Motor neuron (in vitro differentiated cells): ENCODE data around the gene FRYL. TPM values are rescaled to one million over a fixed set of nuclear protein-coding genes. Genes with fewer than 3 reads are reported as not detected.
A peak's percentile ranks its signal among the peaks of the same experiment; 100 is the strongest.
"Not testable (repeated sequence)": the region's sequence is repeated elsewhere in the genome, so short reads cannot be mapped to it uniquely, and the experiment has no call there.

Experiments used
- ATAC-seq, 8 experiments: fragments of 200-7000 bp; cut with Tn5 transposase; replicated peaks in 6 of 8; 2 replicates each; pipeline ENCODE4 v1.8.0; 2021; ENCODE audit warnings: mild to moderate bottlenecking in 8 of 8, moderate library complexity in 8 of 8
- H3K27ac ChIP-seq, 2 donors: fragments of 250-450 bp; sonication (Bioruptor Pico); 2 replicates each; pipeline ENCODE4 v1.9.0; 2021; ENCODE audit warnings: antibody characterized with exemption in 2 of 2, mild to moderate bottlenecking in 2 of 2, moderate library complexity in 1 of 2
- H3K4me1 ChIP-seq, 2 donors: fragments of 250-450 bp; sonication (Bioruptor Pico); replicated peaks in 1 of 2; 2 replicates each; pipeline ENCODE4 v1.6.1; 2021; ENCODE audit warnings: antibody characterized with exemption in 2 of 2, mild to moderate bottlenecking in 2 of 2, moderate library complexity in 1 of 2
- H3K4me3 ChIP-seq, 5 donors: fragments of 250-450 bp; sonication (Bioruptor Pico); 2 replicates each; pipeline ENCODE4 v1.9.0; 2021; ENCODE audit warnings: antibody characterized with exemption in 5 of 5, mild to moderate bottlenecking in 5 of 5, moderate library complexity in 4 of 5
- WGBS, 10 experiments: fragments of 450-650 bp; shearing (Covaris generic); methylation state at CpG; one replicate each; pipeline ENCODE4 v1.0.0; 2022; 5-methylcytosine and 5-hydroxymethylcytosine counted together
- in situ Hi-C, 9 experiments: fragments of 400-800 bp; cut with MboI; loops; one replicate each; pipeline ENCODE4 v1.15.0; 2021; ENCODE audit warnings: low sequenced_read_pairs in 9 of 9, low pct_unique_long_range_greater_than_20kb in 2 of 9; ENCODE audit not compliant: unreplicated experiment in 9 of 9
- total RNA-seq, 8 experiments: library from RNA; unstranded; fragments of 300-600 nt; gene quantifications; 2 replicates each; pipeline versions ENCODE4 v1.2.3 to v1.2.4, GENCODE V29; 2022

Gene FRYL
- total RNA-seq, 8 experiments from 2014 or later, result 26.0 to 91.8 (median 37.9) TPM

DNA sequence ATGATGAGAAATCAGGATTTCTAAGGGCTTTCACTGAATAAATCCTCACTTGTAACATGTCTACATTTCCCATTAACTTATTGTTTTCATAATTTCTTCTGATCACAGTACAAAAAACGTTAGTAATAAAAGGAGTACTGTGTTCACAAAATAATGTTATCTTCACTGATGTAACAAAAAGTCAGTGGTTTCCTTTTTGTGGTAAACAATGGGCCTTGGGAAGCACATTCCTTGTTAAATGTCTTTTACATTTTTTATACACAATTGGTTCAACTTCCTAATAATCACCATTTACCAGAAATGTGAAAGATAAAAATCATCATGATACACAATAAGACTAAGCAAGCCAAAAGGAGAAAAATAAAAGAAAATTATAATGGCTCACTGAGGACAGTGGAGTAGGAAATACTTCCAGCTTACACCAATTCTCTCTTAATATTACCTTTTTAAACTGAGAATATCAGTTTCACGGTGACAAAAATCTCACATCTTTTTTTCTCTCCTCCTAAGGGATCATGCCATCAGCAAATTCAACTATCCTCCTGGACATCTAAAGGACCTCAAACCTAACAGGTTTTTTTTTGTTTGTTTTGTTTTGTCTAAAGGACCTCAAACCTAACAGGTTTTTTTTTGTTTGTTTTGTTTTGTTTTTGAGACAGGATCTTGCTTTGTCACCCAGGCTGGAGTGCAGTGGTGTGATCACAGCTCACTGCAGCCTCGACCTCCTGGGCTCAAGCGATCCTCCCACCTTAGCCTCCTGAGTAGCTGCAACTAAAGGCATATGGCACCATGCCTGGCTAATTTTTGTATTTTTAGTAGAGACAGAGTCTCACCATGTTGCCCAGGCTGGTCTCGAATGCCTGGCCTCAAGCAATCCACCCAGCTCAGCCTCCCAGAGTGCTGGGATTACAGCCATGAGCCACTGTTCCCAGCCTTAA, 57.3 kb downstream of the FRYL start:
- Histone ChIP-seq H3K4me1 (no peaks in the 10 kb centered on the region), H3K4me3 (no peak overlapping the region), H3K27ac (no peak overlapping the region)
- WGBS, 10 experiments, result 45 to 91% (median 77%) methylated on average over 1 to 5 of the region's 5 CpGs
- in situ Hi-C loops, result no loop called here
- no peak for ATAC-seq

DNA sequence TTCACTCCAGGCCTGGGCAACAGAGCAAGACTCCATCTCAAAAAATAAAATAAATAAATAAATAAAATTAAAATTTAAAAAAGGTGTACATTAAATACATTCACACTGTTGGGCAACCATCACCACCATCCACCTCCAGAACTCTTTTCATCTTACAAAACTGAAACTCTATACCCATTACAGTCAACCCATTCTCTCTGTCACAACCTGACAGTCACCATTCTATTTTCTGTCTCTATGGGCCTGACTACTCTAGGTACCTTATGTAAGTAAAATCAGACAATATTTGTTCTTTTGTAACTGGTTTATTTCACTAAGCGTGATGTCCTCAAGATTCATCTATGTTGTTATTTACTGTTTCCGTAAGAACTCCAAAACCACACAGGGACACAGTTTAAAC, 59.6 kb downstream of the FRYL start:
- Histone ChIP-seq H3K4me3 (no peak overlapping the region), H3K4me1 (no peaks in the 10 kb centered on the region), H3K27ac (no peak overlapping the region)
- WGBS, 10 experiments, result 100% methylated on average over 1 to 2 of the region's 2 CpGs; no CpG with 5 or more reads in 2 of the 10 experiments
- ATAC-seq, result no peak
- in situ Hi-C loops, result no loop called here

DNA sequence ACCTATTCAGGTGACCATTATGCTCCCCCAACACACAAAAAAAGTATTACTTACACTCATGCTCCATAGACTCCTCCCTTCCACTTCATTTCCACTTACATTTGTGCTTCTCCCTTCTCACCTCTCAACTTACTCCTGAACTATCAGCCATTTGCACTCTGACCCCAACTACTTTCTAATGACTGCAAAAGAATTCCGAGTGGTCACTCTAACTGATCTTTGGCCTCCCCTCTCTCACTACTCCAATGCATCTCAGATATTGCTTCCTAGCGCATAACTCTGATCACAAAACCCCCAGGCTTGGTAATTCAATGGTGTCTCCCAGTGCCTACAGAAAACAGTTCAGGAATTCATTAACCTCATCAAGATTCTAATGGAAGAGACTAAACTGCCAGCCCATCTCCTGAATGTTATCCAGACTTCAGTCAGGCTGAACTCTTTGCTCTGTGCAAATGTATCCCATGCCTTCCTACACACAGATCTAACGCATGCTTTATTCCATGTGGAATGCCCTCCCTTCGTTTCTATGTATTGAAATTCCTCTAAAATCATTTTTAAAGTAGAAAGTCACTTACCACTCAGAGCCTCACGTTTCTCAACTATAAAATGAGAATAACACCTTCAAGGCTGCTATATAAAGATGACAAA, 61.1 kb downstream of the FRYL start:
- no peak overlapping the region for H3K27ac ChIP-seq
- 58 to 91% (median 78%) methylated on average over 1 to 3 of the region's 5 CpGs; no CpG with 5 or more reads in 2 of the 10 experiments for WGBS, 10 experiments
- in situ Hi-C loops, result no loop called here
- H3K4me3 ChIP-seq, result no peak overlapping the region
- H3K4me1 ChIP-seq, result no peaks in the 10 kb centered on the region
- peak in 1 of 8 experiments; percentile 39 for ATAC-seq

DNA sequence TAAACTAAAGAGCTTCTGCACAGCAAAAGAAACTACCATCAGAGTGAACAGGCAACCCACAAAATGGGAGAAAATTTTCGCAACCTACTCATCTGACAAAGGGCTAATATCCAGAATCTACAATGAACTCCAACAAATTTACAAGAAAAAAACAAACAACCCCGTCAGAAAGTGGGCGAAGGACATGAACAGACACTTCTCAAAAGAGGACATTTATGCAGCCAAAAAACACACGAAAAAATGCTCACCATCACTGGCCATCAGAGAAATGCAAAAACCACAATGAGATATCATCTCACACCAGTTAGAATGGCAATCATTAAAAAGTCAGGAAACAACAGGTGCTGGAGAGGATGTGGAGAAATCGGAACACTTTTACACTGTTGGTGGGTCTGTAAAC, 63.8 kb downstream of the FRYL start:
- H3K4me1 ChIP-seq, H3K27ac ChIP-seq, H3K4me3 ChIP-seq, ATAC-seq, in situ Hi-C loops: not testable (repeated sequence)
- WGBS, 10 experiments, result 82 to 100% (median 100%) methylated on average over 1 to 3 of the region's 5 CpGs; no CpG with 5 or more reads in 5 of the 10 experiments

GRCh38 chr4:48710446-48711209, 69.5 kb downstream of the FRYL start:
- Histone ChIP-seq H3K27ac (no peak overlapping the region), H3K4me3 (no peak overlapping the region), H3K4me1 (no peaks in the 10 kb centered on the region)
- 61 to 100% (median 97%) methylated on average over 1 to 6 of the region's 8 CpGs; no CpG with 5 or more reads in 1 of the 10 experiments for WGBS, 10 experiments
- no peak for ATAC-seq
- in situ Hi-C loops, result no loop called here

GRCh38 chr4:48709901-48710300, 70.2 kb downstream of the FRYL start:
- no peaks in the 10 kb centered on the region for H3K4me1 ChIP-seq
- peak in 1 of 8 experiments; percentile 28 for ATAC-seq
- in situ Hi-C loops, result no loop called here
- H3K4me3 ChIP-seq, result no peak overlapping the region
- WGBS, 10 experiments, result 54 to 100% (median 88%) methylated on average over 1 of the region's 1 CpG; no CpG with 5 or more reads in 1 of the 10 experiments
- no peak overlapping the region for H3K27ac ChIP-seq

DNA sequence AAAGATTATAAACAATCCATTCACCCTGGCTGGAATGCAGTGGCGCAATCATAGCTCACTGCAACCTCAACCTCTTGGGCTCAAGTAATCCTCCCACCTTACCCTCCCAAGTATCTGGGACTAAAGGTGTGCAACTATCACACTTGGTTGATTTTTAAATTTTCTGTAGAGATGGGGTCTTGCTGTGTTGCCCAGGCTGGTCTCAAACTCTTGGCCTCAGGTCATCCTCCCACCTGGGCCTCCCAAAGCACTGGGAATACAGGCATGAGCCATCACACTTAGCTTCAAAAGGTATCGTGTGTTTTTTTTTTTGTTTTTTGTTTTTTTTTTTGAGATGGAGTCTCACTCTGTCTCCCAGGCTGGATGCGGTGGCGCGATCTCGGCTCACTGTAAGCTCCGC, 71.5 kb downstream of the FRYL start:
- peaks cover 0 to 2% of the 10 kb centered on the region in 2 donors for H3K4me1 ChIP-seq
- WGBS, 10 experiments, result 90 to 100% (median 100%) methylated on average over 1 to 7 of the region's 7 CpGs; no CpG with 5 or more reads in 3 of the 10 experiments
- H3K4me3 ChIP-seq, result no peak overlapping the region
- ATAC-seq, result no peak
- no peak overlapping the region for H3K27ac ChIP-seq
- in situ Hi-C loops, result no loop called here

DNA sequence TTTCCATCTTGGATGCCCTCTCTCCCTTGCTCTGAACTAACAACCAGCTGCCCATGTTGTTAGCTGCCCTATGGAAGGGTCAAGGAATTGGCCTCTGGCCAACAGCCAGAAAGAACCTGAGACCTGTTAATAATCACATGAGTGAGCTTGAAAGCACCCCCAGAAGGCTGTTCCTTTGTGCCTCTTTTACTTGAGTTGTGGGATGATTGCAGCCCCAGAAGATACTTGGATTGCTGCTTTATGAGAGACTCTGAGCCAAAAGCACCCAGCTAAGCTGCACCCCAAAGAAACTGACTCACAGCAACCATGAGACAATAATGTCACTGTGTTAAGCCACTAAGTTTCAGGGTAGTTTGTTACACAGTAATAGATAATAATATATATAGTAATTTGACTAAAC, 73.3 kb downstream of the FRYL start:
- H3K27ac ChIP-seq, result no peak overlapping the region
- H3K4me1 ChIP-seq, result peaks cover 0 to 6% of the 10 kb centered on the region in 2 donors
- no peak for ATAC-seq
- in situ Hi-C loops, result no loop called here
- no peak overlapping the region for H3K4me3 ChIP-seq

DNA sequence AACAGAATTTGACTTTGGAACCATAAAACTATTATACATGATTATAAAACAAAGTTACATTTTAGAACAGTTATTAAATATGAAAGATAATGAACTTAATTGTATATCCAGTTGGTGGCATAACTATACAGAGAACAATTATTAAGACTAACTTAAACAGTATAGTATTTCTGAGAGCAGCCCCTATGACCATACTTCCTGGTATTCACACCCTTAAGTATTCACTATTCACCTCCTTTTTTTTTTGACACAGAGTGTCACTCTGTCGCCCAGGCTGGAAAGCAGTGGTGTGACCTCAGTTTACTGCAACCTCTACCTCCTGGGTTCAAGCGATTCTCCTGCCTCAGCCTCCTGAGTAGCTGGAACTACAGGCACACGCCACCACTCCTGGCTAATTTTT, 74.5 kb downstream of the FRYL start:
- Histone ChIP-seq H3K4me1 (peaks cover 0 to 6% of the 10 kb centered on the region in 2 donors), H3K4me3 (no peak overlapping the region), H3K27ac (no peak overlapping the region)
- ATAC-seq, result no peak
- in situ Hi-C loops, result no loop called here
- WGBS, 10 experiments, result 82 to 100% (median 100%) methylated on average over 1 to 3 of the region's 3 CpGs; no CpG with 5 or more reads in 1 of the 10 experiments

GRCh38 chr4:48704091-48704802, 75.8 kb downstream of the FRYL start:
- 31 to 100% (median 60%) methylated on average over 1 to 2 of the region's 4 CpGs; no CpG with 5 or more reads in 5 of the 10 experiments for WGBS, 10 experiments
- peaks cover 0 to 6% of the 10 kb centered on the region in 2 donors for H3K4me1 ChIP-seq
- ATAC-seq, result no peak
- H3K4me3 ChIP-seq, result no peak overlapping the region
- H3K27ac ChIP-seq, result no peak overlapping the region
- in situ Hi-C loops, result no loop called here

DNA sequence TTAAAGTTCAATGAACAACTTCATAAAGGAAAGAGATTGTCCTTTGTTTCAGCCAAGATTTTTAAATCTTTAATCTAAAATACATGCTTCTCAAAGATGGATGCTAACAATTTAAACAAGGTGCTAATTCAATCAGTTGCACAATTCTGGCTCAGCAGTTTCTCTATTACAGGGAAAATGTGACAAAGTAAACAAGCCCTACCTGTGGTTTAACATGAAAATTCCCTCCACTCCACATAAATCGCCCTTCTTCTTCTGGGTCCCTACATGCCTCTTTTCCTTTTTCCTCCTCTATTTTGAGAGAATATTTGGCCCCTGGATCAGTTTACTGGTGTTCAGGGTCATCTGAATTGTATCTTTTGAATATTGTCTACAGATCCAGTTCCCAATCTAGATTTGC, 80.6 kb downstream of the FRYL start:
- Histone ChIP-seq H3K4me1 (peaks cover 0 to 6% of the 10 kb centered on the region in 2 donors), H3K4me3 (no peak overlapping the region), H3K27ac (no peak overlapping the region)
- in situ Hi-C loops, result no loop called here
- WGBS, 10 experiments, result 0 to 100% (median 77%) methylated on average over 1 of the region's 1 CpG; no CpG with 5 or more reads in 2 of the 10 experiments
- no peak for ATAC-seq
